ENCODE data around the gene ARHGAP26.

The ARHGAP26 gene

DNA sequence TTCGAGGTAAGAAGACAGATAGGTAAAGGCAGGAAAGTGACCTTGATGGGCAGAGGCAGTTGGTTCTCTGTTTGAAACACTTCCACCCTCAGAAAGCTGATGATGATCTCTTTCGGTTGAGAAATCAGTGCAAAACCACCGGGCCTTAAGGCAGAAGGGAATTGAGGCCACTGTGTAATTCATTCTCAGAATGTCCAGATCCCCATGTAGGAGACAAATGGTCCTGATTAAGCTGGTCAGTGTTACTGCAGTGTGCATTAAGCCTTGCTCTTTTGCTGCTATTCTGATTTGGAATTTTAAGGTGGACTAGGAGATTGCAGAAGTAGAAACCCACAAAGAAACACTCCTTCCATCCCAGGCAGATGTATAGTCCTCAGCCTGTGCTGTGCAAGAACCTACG lies 255.2 kb downstream of the ARHGAP26 start:
- no peak for DNase-seq

GRCh38 chr5:143025971-143026370 lies 255.8 kb downstream of the ARHGAP26 start:
- DNase-seq, result no peak

DNA sequence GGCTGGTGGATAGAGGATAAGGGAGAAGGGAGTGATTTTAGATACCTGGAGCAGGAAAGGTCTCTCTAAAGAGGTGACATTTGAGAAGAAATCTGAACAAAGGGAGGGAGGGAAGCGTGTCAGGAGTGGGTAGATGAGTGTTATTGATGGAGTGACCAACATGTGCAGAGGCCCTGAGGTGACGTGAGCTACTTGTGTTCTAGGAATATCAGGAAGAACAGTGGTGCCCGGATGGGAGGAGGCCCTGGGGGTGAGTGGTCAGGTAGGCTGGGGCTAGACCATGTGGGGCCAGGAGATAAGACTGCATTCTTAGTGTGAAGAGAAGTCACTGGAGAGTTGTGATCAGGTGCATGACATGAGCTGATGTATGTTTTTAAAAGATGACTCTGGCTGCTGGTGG lies 256.2 kb downstream of the ARHGAP26 start:
- DNase-seq, result no peak

- no peak for DNase-seq
These were observed 259.1 kb downstream of the ARHGAP26 start for GRCh38 chr5:143029293-143029692.

- DNase-seq, result peak in 2 of 6 experiments; percentile 4 to 19
These were observed 260.2 kb downstream of the ARHGAP26 start for GRCh38 chr5:143030349-143030748.

DNA sequence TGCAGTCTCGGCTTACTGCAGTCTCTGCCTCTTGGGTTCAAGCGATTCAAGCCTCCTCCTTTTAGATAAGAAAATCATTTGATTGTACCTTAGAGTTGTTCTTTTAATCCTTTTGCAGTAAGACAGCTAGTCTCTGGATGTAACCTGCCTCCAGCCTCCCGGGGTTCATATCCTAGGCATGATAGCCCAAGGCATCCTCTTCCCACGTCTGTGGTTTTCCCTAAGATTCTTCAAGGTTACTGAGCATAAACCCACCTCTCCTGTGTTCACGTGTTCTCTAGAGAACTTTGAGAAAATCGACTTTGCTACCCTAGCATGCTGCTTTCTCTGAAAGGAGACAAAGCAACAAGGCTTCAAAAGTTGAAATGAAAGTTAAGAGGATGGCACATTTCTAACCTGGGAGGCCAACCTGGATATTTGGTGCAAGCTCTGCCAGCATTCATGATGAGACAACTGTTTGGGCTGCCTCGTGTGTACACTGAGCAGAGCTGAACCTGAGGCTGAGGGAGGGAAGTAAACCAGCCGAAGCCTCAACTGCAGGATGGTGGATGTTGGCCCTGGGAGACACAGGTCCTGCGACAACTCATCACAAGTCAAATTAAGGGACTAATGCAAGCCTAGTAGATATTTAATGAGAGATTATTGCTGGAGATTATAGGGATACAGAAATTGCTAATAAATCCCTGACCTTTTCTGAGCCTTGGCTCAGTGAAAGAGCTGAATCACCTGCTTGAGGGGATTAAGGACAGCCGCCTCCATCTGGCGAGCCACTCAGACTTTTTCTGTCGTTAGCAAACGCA lies 261.8 kb downstream of the ARHGAP26 start:
- DNase-seq, result no peak

DNA sequence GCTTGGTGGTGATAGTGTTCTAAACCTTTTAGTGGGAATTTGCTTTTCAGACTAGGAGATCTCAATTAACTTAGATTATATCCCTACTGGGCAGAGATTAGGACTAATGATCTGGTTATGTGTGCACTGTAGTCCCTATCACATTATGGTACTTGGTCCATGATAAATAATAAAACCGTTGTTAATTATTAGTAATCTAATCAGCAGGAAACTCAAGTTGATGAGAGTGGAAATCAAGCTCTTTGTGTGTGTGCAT lies 262.3 kb downstream of the ARHGAP26 start:
- no peak for DNase-seq

GRCh38 chr5:143033535-143034250 lies 263.5 kb downstream of the ARHGAP26 start:
- DNase-seq, result no peak

DNA sequence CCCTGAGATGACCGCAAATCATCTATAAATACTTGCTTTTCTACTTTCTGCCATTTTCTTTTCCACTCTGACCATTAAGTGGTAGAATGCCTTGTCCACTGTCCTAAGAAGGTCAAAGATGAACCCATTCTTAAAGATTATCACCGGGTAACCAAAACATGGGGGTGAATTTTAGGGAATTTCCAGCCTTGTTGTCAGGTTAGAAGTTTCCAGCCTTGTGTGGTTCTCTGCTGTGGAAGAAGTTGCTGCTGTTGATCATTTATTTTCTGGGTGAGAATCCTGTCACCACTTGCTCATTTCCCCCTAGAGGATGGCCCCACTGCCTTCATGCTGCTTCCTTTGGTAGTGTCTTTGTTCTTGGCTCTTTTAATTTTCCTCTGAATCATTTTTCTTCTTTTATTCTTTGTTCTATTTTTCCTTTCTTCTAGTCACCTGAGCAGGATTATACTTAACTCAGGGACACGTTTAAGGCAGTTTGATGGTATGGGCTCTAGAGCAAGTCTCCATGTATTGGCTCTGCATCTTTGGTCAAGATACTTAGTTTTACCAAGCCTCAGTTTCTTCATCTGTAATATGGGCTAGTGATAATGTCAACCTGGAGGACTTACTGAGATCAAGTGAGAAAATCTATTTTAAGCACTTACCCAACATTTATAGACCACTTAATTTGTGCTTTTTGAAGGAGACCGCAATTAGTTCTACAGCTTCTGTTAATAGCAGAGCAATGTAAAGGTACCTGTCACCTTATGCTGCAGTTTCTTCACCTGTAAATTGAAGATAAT lies 266.2 kb downstream of the ARHGAP26 start:
- DNase-seq, result no peak

DNA sequence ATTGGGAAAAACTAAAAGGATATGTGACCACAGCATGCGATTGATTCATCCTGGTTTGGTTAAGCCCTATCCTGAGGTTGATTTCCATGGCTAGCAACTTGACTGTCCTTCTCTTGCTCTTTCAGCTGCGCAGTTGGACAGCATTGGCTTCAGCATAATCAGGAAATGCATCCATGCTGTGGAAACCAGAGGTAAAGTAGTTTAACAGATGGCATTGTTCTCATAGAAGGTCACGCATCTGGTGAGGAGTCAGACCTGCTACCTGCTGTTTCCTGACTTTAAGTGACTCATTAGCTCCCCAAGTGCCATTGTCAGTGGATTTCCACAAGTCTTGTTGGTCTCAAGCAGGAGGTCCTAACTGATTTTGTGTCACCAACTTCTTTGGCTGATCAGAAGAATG lies 266.9 kb downstream of the ARHGAP26 start:
- DNase-seq, result no peak

DNA sequence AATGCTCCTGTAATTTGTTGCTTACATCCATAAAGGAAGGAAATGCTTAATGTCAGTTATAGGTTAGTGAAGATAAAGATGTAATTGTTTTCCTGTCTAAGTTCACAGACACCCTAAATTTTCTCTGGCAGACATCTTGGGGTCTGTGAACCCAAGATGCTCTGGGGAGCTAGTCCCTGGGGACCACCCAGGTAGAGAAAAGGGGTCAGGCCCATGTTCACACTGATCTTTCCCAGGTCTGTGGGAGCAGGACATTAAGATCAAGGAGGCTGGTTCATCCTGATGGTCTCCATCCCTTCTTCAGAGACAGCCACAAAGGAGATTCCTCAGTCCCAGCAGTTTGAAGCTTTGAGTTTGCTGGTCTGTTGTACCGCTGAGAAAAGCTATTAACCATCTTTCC lies 267.5 kb downstream of the ARHGAP26 start:
- DNase-seq, result no peak

- DNase-seq, result no peak
These were observed 270.4 kb downstream of the ARHGAP26 start for GRCh38 chr5:143040622-143041021.

DNA sequence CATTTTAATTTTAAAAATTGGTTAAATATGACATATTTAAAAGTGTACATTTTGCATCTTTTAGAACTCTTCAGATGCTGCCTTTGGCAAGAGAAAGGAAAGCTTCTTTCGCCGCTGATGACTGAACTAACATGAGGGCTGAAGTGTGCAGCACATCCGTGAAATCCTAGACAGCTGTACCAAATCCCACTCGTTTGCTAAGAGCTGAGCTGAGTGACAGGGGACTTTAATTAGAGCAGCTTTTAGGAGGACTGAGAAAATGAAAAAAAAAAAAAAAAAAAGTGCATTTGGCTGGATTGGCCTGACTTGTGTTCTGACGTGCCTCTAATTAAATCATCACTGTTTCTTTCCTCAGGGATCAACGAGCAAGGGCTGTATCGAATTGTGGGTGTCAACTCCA lies 271.3 kb downstream of the ARHGAP26 start:
- no peak for DNase-seq

DNA sequence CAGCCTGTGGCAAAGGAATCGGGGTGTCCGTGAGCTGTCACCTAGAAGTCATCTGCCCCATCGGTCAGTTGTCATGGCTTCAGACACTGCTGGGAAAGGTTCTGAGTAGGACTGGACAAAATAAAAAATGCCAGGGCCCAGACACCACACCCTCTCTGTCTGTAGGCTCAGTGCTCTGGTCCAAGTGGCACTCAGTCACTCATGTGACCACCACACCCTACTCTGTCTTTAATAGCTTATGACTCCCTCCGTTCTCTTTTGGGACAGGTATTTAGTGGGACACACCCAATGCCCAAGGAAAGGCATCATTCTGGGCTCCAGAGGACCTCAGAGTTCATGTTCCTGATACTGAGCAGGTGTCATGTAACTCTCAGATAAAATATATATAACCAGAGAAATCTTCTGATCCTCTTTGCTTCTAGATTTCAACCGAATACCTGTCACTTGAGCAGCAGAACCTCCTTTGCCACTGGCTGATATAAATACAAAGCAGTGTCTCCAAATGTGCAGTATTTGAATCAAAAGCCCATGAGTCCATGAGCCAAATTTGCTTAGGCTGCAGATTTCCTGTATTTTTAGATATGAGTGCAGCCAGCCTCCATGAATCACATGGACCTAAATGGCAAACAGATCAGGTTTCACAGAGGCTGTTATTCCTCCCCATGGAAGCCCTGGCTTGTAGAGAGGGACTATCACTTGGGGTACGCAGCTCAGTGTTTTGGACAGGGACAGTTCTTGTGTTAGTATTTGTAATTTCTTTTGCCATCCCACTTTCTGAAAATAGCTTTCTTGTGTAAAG lies 272.0 kb downstream of the ARHGAP26 start:
- DNase-seq, result no peak

- no peak for DNase-seq
These were observed 274.1 kb downstream of the ARHGAP26 start for GRCh38 chr5:143044265-143044664.

DNA sequence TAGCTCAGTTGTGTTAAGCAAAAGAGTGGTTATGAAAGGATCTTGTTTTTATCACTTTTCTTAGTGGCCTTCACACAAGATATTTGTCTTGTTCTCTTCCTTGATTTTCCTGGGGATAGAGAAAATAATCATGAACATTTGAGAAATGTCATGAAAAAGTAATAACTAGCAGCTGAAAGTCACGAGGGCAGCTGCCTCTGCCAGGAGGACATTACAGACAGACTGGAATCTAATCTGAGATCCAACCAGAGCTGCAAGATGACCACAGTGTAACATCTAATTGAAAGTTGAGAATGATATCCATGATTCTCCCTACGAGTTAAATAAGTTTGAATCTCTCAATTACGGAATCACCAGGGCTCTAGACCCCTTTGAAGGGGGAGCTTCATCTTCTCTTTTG lies 274.9 kb downstream of the ARHGAP26 start:
- DNase-seq, result no peak

DNA sequence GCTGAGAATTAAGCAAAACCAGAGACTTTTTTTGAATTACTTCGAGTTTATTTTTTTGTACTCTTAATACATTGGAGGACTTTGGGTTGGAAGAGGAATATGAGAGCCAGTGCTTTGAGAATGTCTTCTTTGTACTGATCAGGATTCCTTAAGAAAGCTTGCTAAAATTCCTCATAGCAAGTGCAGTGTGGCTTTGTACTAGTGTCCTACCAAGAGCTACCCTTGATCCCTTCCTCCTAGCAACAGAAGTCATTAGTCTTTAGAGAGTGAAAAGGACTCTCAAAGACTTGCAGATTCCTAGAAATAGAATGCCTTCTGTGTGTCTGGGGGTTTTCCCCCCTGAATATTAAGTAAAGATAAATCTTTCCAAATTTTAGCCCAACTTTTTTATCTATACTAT lies 276.1 kb downstream of the ARHGAP26 start:
- no peak for DNase-seq

- DNase-seq, result no peak
These were observed 276.9 kb downstream of the ARHGAP26 start for GRCh38 chr5:143047091-143047490.

DNA sequence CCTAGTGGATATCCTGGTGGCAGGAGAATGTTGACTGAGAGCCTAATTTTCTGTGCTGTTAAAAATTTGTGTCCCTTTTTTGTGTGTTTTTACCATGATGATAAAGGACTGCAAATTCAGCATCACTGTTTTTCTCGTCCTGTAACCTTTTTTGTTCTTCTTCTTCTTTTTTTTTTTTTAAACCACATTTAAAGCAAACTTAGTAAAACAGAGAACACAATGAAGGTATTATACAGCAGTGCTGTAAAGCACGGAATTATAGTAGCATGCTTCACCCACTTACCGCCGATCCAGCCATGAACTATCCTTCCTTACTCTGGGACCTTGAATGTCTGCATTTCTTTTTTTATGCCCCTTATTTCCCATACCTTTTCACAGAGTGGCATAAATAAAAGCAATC lies 280.0 kb downstream of the ARHGAP26 start:
- no peak for DNase-seq

GRCh38 chr5:143051244-143052058 lies 281.3 kb downstream of the ARHGAP26 start:
- DNase-seq, result no peak

- DNase-seq, result no peak
These were observed 282.9 kb downstream of the ARHGAP26 start for GRCh38 chr5:143052967-143053682.

GRCh38 chr5:143053780-143054179 lies 283.6 kb downstream of the ARHGAP26 start:
- DNase-seq, result no peak

Data from stimulated activated naive CD4-positive, alpha-beta T cell (primary cell).